Activated CD8-positive, alpha-beta memory T cell treated with anti-CD3 and anti-CD28 coated beads, Interleukin-2, amount 10 ng/mL, durations not matched to agents 7 days and 5 days (primary cell): ENCODE data around the gene SGPP2. TPM values are rescaled to one million over a fixed set of nuclear protein-coding genes. Genes with fewer than 3 reads are reported as not detected.

Experiments used
- ATAC-seq: fragments of 150-1000 bp; cut with Tn5 transposase; one replicate; pipeline ENCODE4 v1.10.0; 2021; ENCODE audit warnings: moderate library complexity
- CTCF ChIA-PET: fragments of 350-600 bp; sonication (Branson Sonifier 250); formaldehyde crosslinking; loops from one replicate; lab custom pipeline; 2021; ENCODE audit warnings: antibody characterized with exemption; lab: Charles Lee
- DNase-seq: peaks from one replicate; pipeline ENCODE4 v3.0.0-alpha.2; 2020
- H3K27ac Mint-ChIP-seq: one replicate; pipeline ENCODE4 v1.8.0; 2021; ENCODE audit warnings: mild to moderate bottlenecking, mixed read lengths
- H3K27me3 Mint-ChIP-seq: one replicate; pipeline ENCODE4 v1.8.0; 2021; ENCODE audit warnings: mixed read lengths
- H3K36me3 Mint-ChIP-seq: one replicate; pipeline ENCODE4 v1.8.0; 2021; ENCODE audit warnings: mild to moderate bottlenecking, mixed read lengths
- H3K4me1 Mint-ChIP-seq: one replicate; pipeline ENCODE4 v1.8.0; 2021; ENCODE audit warnings: mixed read lengths
- H3K4me3 Mint-ChIP-seq: one replicate; pipeline ENCODE4 v1.8.0; 2021; ENCODE audit warnings: mild to moderate bottlenecking, moderate library complexity, mixed read lengths
- H3K9me3 Mint-ChIP-seq: one replicate; pipeline ENCODE4 v1.8.0; 2022; ENCODE audit warnings: low read depth, mixed read lengths
- total RNA-seq, 2 experiments: library from RNA; stranded (reverse); gene quantifications; one replicate each; pipeline ENCODE4 v1.2.3, GENCODE V29; 2021

The SGPP2 gene
- total RNA-seq, 2 experiments from 2014 or later: 0.44 to 4.0 TPM

DNA sequence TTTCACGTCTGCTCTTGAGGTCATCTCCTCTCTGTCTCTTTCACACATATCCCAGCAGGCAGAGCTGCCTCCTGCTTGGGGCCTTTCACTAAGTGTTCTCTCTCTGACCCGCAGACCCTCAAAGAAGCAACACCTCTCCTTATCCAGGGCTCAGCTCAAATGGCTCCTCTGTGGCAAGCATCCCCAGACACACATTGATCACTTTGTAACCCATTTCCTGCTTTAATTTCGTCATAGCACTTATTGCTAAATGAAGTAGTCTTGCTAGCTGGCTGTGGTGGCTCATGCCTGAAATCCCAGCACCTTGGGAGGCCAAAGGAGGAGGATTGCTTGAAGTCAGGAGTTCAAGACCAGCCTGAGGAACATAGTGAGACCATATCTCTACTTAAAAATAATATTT is 41.4 kb downstream of the SGPP2 start:
- Mint-ChIP-seq H3K36me3 (no peaks in the 10 kb centered on the region), H3K4me1 (no peaks in the 10 kb centered on the region), H3K27me3 (peaks cover 4% of the 10 kb centered on the region), H3K4me3 (no peak overlapping the region), H3K9me3 (no peaks in the 10 kb centered on the region), H3K27ac (no peak overlapping the region)
- DNase-seq (no peak), ATAC-seq (no peak)
- CTCF ChIA-PET: no interaction called here

DNA sequence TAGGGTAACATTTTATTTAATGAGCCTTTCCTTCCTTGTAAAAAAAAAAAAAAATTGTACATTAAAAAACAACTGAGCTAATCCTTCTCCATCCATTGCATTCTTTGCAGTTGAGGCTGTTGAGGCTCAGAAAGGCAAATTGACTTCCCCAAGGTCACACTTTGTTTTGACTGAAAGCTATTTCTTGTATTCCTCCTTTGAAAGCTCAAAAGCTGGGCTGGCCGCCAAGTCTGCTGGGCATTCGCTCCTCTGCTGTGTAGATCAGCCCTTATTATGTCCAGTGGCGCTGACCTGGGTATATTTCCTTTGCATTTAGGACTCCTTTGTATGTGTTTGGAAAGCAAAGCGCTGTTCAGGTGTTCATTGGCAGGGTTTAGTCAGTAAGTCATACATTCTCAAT is 44.0 kb downstream of the SGPP2 start:
- no peak for DNase-seq
- CTCF ChIA-PET: interaction anchor here (0.7 kb wide), 1 partner anchor 233 kb away, joined by 3 read pairs; no protein-coding TSS in a partner anchor
- Mint-ChIP-seq H3K36me3 (no peaks in the 10 kb centered on the region), H3K4me3 (no peak overlapping the region), H3K27ac (no peak overlapping the region), H3K27me3 (peaks cover 4% of the 10 kb centered on the region), H3K9me3 (no peaks in the 10 kb centered on the region), H3K4me1 (no peaks in the 10 kb centered on the region)
- no peak for ATAC-seq

DNA sequence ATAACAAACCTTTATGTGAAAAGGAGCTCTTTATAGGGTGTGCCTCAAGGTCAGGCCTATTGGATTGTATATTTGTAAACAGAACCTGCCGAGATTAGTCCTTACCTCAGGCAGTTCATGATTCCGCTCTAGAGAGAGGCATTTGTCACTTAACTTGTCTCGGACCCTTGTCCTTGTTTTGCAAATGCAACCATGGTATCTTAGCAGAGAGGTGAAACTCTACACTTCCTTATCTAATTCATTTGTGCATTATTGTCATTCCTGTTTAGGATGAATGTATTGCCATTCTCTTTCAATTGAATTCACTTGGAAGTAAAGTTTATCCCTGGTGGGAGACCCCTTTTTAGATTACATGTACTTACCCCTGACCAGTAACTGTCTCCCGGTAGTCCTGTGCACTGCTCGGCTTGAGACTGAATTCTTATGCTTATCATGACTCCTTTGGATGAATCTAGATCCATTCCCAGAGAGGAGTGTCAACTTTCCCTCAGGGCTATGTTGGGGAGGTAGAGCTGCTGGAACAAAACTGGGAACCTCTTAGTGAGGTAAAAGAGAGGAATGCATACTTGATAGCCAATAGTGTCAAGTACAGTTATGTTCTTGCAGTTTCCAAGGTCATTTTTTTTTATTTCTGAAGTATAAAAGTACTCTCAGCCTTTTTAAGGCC is 46.6 kb downstream of the SGPP2 start:
- ATAC-seq (no peak), DNase-seq (no peak)
- no peaks in the 10 kb centered on the region for H3K9me3 Mint-ChIP-seq
- CTCF ChIA-PET: no interaction called here
- no peak overlapping the region for H3K4me3 Mint-ChIP-seq
- peaks cover 2% of the 10 kb centered on the region for H3K27me3 Mint-ChIP-seq
- no peak overlapping the region for H3K27ac Mint-ChIP-seq
- no peaks in the 10 kb centered on the region for H3K4me1 Mint-ChIP-seq
- H3K36me3 Mint-ChIP-seq: no peaks in the 10 kb centered on the region

DNA sequence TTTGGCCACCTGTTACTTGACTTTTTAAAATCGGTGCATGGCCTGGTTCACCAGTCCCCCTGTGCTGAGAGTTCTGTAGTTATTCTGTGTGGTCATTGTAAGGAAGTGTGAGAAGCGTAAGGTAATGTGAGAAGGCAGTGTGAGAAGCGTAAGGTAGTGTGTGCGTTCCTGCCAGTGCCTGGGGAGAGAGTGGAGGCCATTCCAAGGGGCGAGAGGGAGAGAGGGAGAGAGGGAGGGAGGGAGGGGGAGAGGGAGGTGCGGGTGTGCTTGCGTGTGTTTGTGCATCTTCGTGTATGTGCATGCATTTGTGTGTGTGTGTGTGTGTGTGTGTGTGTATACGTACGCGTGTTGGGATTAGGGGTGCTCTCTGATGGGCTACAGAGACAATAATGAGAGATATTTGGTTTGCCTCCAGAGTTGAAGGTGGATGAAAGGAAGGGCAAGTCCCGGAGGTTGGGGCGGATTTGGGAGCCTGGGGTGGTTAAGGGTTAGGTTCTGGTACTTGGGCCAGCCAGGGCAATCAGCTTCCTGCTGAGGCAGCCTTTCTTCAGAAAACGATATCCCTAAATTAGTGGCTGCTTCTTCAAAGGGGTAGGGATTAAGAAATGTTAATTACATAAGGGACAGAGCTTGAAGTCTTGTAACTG is 53.7 kb downstream of the SGPP2 start:
- Mint-ChIP-seq H3K4me3 (no peak overlapping the region), H3K27ac (no peak overlapping the region), H3K9me3 (no peaks in the 10 kb centered on the region), H3K36me3 (no peaks in the 10 kb centered on the region), H3K27me3 (peaks cover 3% of the 10 kb centered on the region), H3K4me1 (no peaks in the 10 kb centered on the region)
- no peak for ATAC-seq
- CTCF ChIA-PET: no interaction called here
- DNase-seq: no peak

DNA sequence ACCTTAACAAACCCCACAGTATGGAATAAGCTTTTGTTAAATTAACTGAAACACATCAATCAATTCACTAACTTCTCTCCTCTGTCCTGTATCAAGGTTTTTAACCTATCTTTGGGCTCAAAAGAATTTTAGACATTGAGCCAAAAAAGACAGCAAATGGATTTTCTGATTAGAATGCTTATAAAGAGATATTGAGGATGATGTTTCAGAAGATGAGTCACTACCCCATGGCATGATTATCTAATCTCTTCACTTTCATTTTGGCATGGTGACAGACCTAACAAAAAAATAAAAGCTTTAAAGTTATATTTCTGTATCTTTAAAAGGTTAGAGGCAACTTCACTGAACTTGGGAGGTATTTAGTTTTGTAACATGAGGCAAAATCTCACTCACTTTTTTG is 55.5 kb downstream of the SGPP2 start:
- ATAC-seq: no peak
- H3K27ac Mint-ChIP-seq: no peak overlapping the region
- H3K27me3 Mint-ChIP-seq: peaks cover 5% of the 10 kb centered on the region
- H3K36me3 Mint-ChIP-seq: no peaks in the 10 kb centered on the region
- CTCF ChIA-PET: no interaction called here
- no peaks in the 10 kb centered on the region for H3K9me3 Mint-ChIP-seq
- H3K4me1 Mint-ChIP-seq: no peaks in the 10 kb centered on the region
- DNase-seq: no peak
- H3K4me3 Mint-ChIP-seq: no peak overlapping the region

DNA sequence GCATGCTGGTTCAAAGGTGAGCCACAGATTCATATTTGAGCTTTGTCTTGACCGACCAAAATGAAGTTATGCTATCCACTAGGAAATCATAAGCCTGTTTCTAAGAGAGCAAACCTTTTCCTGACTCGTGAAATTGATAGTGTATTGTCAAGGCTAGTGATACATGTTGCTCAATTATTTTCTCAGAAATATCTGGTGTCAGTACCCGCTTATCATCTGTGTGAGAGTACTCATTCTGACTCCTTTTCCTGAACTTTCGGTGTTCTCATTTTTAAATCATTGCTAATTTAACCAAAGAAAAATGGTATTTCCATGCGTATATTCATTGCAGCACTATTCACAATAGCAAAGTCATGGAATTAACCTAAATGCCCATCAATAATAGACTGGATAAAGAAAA is 56.2 kb downstream of the SGPP2 start:
- DNase-seq (no peak), ATAC-seq (no peak)
- H3K4me1 Mint-ChIP-seq: no peaks in the 10 kb centered on the region
- CTCF ChIA-PET: no interaction called here
- no peak overlapping the region for H3K4me3 Mint-ChIP-seq
- H3K27me3 Mint-ChIP-seq: peaks cover 5% of the 10 kb centered on the region
- no peaks in the 10 kb centered on the region for H3K36me3 Mint-ChIP-seq
- H3K9me3 Mint-ChIP-seq: no peaks in the 10 kb centered on the region
- H3K27ac Mint-ChIP-seq: no peak overlapping the region

DNA sequence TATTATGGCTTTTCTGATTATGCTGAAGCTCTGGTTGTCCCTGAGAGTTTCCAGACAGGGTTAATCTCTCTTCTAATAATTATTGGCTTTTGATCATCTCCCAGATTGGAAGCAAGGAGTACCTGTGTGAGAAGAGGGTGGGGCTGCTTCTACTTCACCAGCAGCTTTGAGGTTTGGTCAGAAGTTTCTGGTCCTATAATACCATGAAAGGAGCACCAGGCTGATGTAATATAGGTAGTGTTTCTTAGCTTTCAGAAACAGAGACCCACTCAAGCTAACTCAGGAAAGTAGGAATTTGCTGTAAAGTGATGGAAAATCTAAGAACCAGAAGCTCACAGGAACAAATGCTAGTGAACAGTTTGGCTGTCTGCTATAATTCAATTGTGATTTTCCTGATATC is 57.6 kb downstream of the SGPP2 start:
- DNase-seq: no peak
- Mint-ChIP-seq H3K36me3 (no peaks in the 10 kb centered on the region), H3K9me3 (no peaks in the 10 kb centered on the region), H3K4me3 (no peak overlapping the region), H3K27me3 (peaks cover 5% of the 10 kb centered on the region), H3K4me1 (no peaks in the 10 kb centered on the region), H3K27ac (no peak overlapping the region)
- CTCF ChIA-PET: no interaction called here
- ATAC-seq: no peak

DNA sequence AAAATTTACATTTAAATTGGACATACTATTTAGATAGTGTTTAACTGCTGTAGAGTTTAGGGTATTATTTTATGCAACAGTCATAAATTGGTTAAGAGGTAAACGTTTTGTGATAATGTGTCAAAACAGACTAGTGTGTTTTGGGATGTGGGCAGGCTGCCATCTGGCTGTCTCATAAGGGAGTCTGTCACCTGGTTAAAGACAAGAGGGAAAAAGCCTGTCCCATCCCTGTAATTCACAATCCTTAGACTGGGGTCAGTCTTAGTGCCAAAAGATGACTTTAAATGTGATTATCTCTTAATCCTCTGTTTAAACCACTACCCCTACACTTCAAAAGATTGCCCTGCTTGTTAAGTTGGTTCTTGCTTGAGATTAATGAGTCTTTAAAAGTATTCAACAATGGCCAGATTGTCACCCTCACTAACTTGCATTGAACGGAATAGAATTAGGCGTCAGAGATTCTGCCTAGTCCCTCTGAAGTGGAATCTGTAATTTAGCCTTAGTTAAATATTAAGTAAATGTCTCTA is 59.2 kb downstream of the SGPP2 start:
- CTCF ChIA-PET: no interaction called here
- Mint-ChIP-seq H3K27me3 (peaks cover 5% of the 10 kb centered on the region), H3K4me1 (no peaks in the 10 kb centered on the region), H3K36me3 (no peaks in the 10 kb centered on the region), H3K4me3 (no peak overlapping the region), H3K27ac (no peak overlapping the region), H3K9me3 (no peaks in the 10 kb centered on the region)
- ATAC-seq (no peak), DNase-seq (no peak)

DNA sequence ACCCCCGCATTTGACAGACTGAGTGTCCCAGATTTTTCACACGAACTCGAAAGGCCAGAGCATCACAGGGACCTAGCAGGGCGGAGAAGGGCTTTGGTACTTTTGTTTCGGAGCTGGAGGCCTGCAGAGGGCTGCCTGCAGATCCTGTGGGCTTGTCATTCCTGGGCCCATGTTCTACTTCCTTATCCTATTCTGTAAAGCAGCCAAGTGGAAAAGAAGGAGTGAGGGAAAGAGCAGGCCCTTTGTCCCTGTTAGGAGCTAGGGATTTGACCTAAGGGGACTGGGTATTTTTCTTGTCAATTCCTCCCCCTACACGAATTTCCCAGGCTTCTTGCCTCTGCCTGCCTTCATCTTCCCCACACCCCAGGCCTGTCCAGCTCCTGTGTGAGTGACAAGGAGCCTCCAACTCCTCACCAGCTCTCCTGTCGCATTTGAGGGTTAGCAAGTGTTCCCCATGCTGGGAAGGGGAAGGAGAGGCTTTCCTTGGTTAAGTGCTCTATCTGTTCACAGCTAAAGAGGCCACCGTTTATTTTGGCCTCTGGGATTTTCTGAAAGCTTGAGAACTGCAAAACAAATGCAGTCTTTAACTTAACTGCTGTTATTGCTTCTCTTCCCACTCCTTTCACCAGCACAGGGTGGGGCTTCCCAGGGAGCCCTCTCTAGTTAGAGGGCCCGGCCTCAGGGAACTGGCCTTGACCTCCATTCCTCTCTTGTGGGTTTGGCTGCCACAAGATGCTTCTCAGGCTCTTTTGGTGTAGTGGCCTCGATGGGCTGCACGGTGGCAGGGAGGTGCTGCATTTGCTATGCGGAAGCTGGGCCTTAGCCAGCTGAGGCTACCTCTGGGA is 61.2 kb downstream of the SGPP2 start:
- ATAC-seq: no peak
- Mint-ChIP-seq H3K4me1 (no peaks in the 10 kb centered on the region), H3K36me3 (no peaks in the 10 kb centered on the region), H3K9me3 (no peaks in the 10 kb centered on the region), H3K27ac (no peak overlapping the region), H3K27me3 (peaks cover 5% of the 10 kb centered on the region), H3K4me3 (no peak overlapping the region)
- no peak for DNase-seq
- CTCF ChIA-PET: no interaction called here

DNA sequence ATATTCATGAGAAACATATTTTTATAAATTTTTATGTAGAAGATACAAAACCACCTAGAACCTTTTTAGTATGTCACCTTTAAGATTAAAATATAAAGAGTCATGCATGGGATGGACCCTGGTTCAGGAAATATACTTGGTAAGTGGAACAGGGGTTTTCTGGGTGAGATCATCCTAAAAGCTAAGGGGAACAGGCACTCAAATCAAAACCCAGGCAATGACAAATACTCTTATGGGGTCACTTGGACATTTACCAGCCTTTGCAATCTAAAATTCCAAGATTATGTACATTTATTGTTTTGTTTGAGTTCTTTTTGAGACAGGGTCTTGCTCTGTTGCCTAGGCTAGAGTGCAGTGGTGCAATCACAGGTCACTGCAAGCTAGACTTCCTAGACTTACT is 65.8 kb downstream of the SGPP2 start:
- CTCF ChIA-PET: no interaction called here
- Mint-ChIP-seq H3K4me3 (no peak overlapping the region), H3K9me3 (peaks cover 5% of the 10 kb centered on the region), H3K4me1 (no peaks in the 10 kb centered on the region), H3K27me3 (no peaks in the 10 kb centered on the region), H3K27ac (no peak overlapping the region), H3K36me3 (no peaks in the 10 kb centered on the region)
- DNase-seq: no peak
- no peak for ATAC-seq

DNA sequence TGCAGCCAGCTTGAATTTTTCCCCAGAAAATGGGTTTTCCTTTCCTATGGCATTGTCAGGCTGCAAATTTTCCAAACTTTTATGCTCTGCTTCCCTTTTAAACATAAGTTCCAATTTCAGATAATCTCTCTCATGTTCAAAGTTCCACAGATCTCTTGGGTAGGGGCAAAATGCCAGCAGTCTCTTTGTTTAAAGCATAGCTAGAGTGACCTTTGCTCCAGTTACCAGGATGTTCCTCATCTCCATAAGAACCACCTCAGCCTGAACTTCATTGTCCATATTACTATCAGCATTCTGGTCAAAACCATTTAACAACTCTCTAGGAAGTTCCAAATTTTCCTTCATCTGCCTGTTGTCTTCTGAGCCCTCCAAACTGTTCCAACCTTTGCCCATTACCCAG is 68.3 kb downstream of the SGPP2 start:
- Mint-ChIP-seq H3K9me3 (peaks cover 5% of the 10 kb centered on the region), H3K36me3 (no peaks in the 10 kb centered on the region), H3K27ac (no peak overlapping the region), H3K27me3 (no peaks in the 10 kb centered on the region), H3K4me3 (no peak overlapping the region), H3K4me1 (no peaks in the 10 kb centered on the region)
- DNase-seq: no peak
- CTCF ChIA-PET: no interaction called here
- no peak for ATAC-seq

DNA sequence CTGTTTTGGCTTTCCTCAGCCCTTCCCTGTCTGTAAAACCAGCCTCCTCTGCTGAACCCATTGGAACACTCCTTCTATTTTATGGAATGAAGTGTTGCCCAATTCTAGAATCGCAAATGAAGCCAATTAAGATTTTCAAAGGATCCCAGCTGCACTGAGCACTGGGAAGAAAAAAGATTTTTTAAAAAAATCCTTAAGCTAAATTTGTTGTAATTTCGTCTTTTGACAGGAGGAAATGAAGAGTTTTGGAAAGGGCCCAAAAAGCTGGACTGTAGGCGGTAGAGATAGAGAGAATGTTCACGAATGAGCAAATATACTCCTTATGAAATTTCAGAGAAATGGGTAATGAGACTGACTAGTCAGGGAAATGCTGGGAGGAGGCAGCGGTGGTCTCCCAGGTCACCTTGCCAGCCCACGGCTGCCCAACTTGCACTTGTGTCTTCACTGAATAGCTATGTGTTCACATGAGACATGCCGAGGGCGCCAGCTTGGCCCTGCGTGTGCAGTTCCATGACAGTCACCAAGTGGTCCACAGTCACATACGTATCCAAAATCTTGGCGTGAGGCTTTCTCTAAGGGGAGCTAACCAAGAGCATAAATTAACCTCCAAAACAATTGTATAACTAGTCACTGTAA is 69.9 kb downstream of the SGPP2 start:
- ATAC-seq (no peak), DNase-seq (no peak)
- Mint-ChIP-seq H3K9me3 (peaks cover 5% of the 10 kb centered on the region), H3K27me3 (no peaks in the 10 kb centered on the region), H3K36me3 (no peaks in the 10 kb centered on the region), H3K4me1 (no peaks in the 10 kb centered on the region), H3K4me3 (no peak overlapping the region), H3K27ac (no peak overlapping the region)
- CTCF ChIA-PET: no interaction called here

DNA sequence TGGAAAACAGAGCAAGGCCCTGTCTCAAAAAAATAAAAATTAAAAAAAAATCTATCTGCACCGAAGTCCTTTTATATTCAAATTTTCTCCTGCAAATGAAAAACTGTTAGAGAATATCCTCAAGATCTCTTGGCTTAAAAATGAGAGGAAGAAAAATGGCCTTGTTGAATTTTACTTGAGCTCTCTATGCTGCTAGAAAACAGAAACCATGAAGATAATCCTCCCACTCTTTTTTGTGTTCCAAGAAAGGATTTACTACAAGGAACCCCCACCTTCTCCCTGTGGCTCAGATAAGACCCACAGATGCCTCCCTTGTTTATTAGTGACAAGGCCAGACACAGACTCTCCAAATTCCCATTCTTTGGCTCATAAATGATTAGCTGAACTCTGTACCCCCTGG is 71.0 kb downstream of the SGPP2 start:
- H3K27ac Mint-ChIP-seq: no peak overlapping the region
- no peaks in the 10 kb centered on the region for H3K27me3 Mint-ChIP-seq
- H3K36me3 Mint-ChIP-seq: no peaks in the 10 kb centered on the region
- CTCF ChIA-PET: no interaction called here
- no peak for DNase-seq
- peaks cover 5% of the 10 kb centered on the region for H3K9me3 Mint-ChIP-seq
- no peaks in the 10 kb centered on the region for H3K4me1 Mint-ChIP-seq
- ATAC-seq: no peak
- H3K4me3 Mint-ChIP-seq: no peak overlapping the region
